B cell (primary cell): Measurements from ENCODE around the gene WDFY2. TPM values are rescaled to one million over a fixed set of nuclear protein-coding genes. Genes with fewer than 3 reads are reported as not detected.

Source experiments
- ATAC-seq: fragments of 200-7000 bp; cut with Tn5 transposase; one replicate; pipeline ENCODE4 v1.10.0; 2021; ENCODE audit warnings: low read depth, mild to moderate bottlenecking, moderate number of reproducible peaks, moderate library complexity
- CTCF ChIA-PET: fragments of 350-600 bp; sonication (Branson Sonifier 250); formaldehyde crosslinking; loops from one replicate; lab custom pipeline; 2021; ENCODE audit warnings: antibody characterized with exemption, inconsistent platforms; lab: Charles Lee
- POLR2A ChIA-PET: fragments of 350-600 bp; sonication (Branson Sonifier 250); formaldehyde crosslinking; loops from one replicate; lab custom pipeline; 2021; ENCODE audit warnings: antibody characterized with exemption; lab: Charles Lee
- DNase-seq: peaks from one replicate; pipeline ENCODE4 v3.0.0; 2013
- H2AFZ ChIP-seq: 2 replicates; pipeline ENCODE4 v1.6.1; 2012; ENCODE audit warnings: mild to moderate bottlenecking, low read depth, low read length; ENCODE audit not compliant: insufficient read depth, poor library complexity, severe bottlenecking
- H3K27ac ChIP-seq, 2 donors: 1 replicate in 1 of 2; 2 replicates in 1 of 2; pipeline ENCODE4 v1.5.1; 2012 to 2013; ENCODE audit warnings: low read length in 2 of 2, mild to moderate bottlenecking in 2 of 2, moderate library complexity in 1 of 2
- H3K27me3 ChIP-seq, 4 experiments: fragments of 200-600 bp in 1 of 4; sonication (generic) in 1 of 4; replicated peaks in 1 of 4; 1 replicate in 2 of 4; 2 replicates in 2 of 4; pipeline versions ENCODE4 v1.6.1 to v1.7.0; 2013 to 2016; ENCODE audit warnings: low read length in 3 of 4, mild to moderate bottlenecking in 2 of 4, mixed read lengths in 1 of 4, moderate library complexity in 1 of 4; ENCODE audit not compliant: insufficient read depth in 4 of 4, control insufficient read depth in 3 of 4; ENCODE audit errors: control extremely low read depth in 1 of 4
- H3K36me3 ChIP-seq, 2 experiments: replicated peaks in 1 of 2; 1 replicate in 1 of 2; 2 replicates in 1 of 2; pipeline versions ENCODE4 v1.6.1 to v1.7.1; 2013; ENCODE audit warnings: low read length in 1 of 2; ENCODE audit not compliant: insufficient read depth in 2 of 2, control insufficient read depth in 1 of 2; ENCODE audit errors: control extremely low read depth in 1 of 2, extremely low read depth in 1 of 2
- H3K4me1 ChIP-seq, 2 donors: fragments of 200-600 bp in 1 of 2; sonication (generic) in 1 of 2; 1 replicate in 1 of 2; 2 replicates in 1 of 2; pipeline versions ENCODE4 v1.5.1 to v1.6.1; 2013 to 2017; ENCODE audit warnings: low read length in 2 of 2; ENCODE audit not compliant: control insufficient read depth in 2 of 2, insufficient read depth in 2 of 2
- H3K4me2 ChIP-seq: replicated peaks from 2 replicates; pipeline ENCODE3; 2012; ENCODE audit warnings: mild to moderate bottlenecking, low read depth, low read length; ENCODE audit not compliant: poor library complexity, severe bottlenecking
- H3K4me3 ChIP-seq, 5 experiments: fragments of 200-600 bp in 1 of 5; sonication (generic) in 1 of 5; 1 replicate in 3 of 5; 2 replicates in 2 of 5; pipeline versions ENCODE4 v1.5.1 to v1.7.0; 2011 to 2016; ENCODE audit warnings: low read length in 4 of 5, mild to moderate bottlenecking in 4 of 5, low read depth in 2 of 5, control low read depth in 1 of 5, moderate library complexity in 1 of 5; ENCODE audit not compliant: insufficient read depth in 1 of 5; ENCODE audit errors: control extremely low read depth in 1 of 5, extremely low read depth in 1 of 5
- H3K79me2 ChIP-seq: fragments of 200-600 bp; sonication (generic); one replicate; pipeline ENCODE4 v1.6.0; 2016; ENCODE audit warnings: low read length; ENCODE audit not compliant: control insufficient read depth, insufficient read depth
- H3K9ac ChIP-seq: fragments of 200-600 bp; sonication (generic); 2 replicates; pipeline ENCODE4 v1.6.1; 2017; ENCODE audit warnings: mild to moderate bottlenecking, low read length, moderate library complexity
- H3K9me3 ChIP-seq, 3 donors: one replicate each; pipeline versions ENCODE4 v1.6.1 to v1.7.1; 2013; ENCODE audit warnings: low read length in 2 of 3; ENCODE audit not compliant: control insufficient read depth in 2 of 3, insufficient read depth in 1 of 3; ENCODE audit errors: control extremely low read depth in 1 of 3
- H4K20me1 ChIP-seq: 2 replicates; pipeline ENCODE4 v1.6.0; 2012; ENCODE audit warnings: mild to moderate bottlenecking, low read length; ENCODE audit not compliant: insufficient read depth, control insufficient read depth, poor library complexity, severe bottlenecking
- H3K27ac Mint-ChIP-seq: one replicate; pipeline ENCODE4 v1.8.0; 2021; ENCODE audit warnings: mixed read lengths
- H3K27me3 Mint-ChIP-seq: one replicate; pipeline ENCODE4 v1.8.0; 2021; ENCODE audit warnings: mixed read lengths
- H3K4me1 Mint-ChIP-seq: one replicate; pipeline ENCODE4 v1.8.0; 2021; ENCODE audit warnings: mixed read lengths
- H3K4me3 Mint-ChIP-seq: one replicate; pipeline ENCODE4 v1.8.0; 2021; ENCODE audit warnings: mixed read lengths
- H3K9me3 Mint-ChIP-seq: one replicate; pipeline ENCODE4 v1.8.0; 2022; ENCODE audit warnings: mixed read lengths; ENCODE audit not compliant: insufficient read depth
- CTCF ChIP-seq: fragments of 200-600 bp; IDR thresholded peaks from one replicate; pipeline ENCODE4 v1.8.0; 2022; ENCODE audit warnings: antibody characterized with exemption, mild to moderate bottlenecking
- EZH2 ChIP-seq: IDR thresholded peaks from 2 replicates; pipeline ENCODE4 v1.6.1; 2012; ENCODE audit warnings: borderline replicate concordance, low read depth, mild to moderate bottlenecking, moderate library complexity, low read length; ENCODE audit not compliant: insufficient read depth, poor library complexity, severe bottlenecking
- WGBS: methylation state at CpG from one replicate; pipeline ENCODE4 v1.1.5; 2013; ENCODE audit warnings: missing lambda C conversion rate; ENCODE audit not compliant: insufficient coverage; 5-methylcytosine and 5-hydroxymethylcytosine counted together
- intact Hi-C: fragments of 100-400 bp; cut with micrococcal nuclease; formaldehyde crosslinking; loops from one replicate; pipeline ENCODE4 v1.10.0; 2022
- polyA plus RNA-seq: library from polyadenylated mRNA; depleted of rRNA; stranded (reverse); fragments of >200 nt; gene quantifications from 2 replicates; pipeline ENCODE4 v1.2.3, GENCODE V29; 2012
- total RNA-seq, 2 donors: library from RNA; stranded (reverse); fragments of 120-200 nt in 1 of 2; gene quantifications; 1 replicate in 1 of 2; 2 replicates in 1 of 2; pipeline versions ENCODE4 v1.2.3 to v1.2.4, GENCODE V29; 2013 to 2022

Gene WDFY2
- total and polyA plus RNA-seq, 2 donors (not counting 1 experiment from before 2014, with no cell fraction given) = 12.4 to 47.7 TPM

- no peak overlapping the region for H3K4me3 ChIP-seq
- no peak overlapping the region for H2AFZ ChIP-seq
- DNase-seq (no peak), ATAC-seq (no peak)
- intact Hi-C loops = no loop called here
- no peak overlapping the region for H3K4me3 Mint-ChIP-seq
- ChIA-PET CTCF (no interaction called here), POLR2A (interaction anchor here (0.7 kb wide), 1 partner anchor 266 kb away, joined by 13 read pairs; no protein-coding TSS in a partner anchor)
- WGBS = no CpG with 5 or more reads among the region's 3 CpGs
- H3K27ac ChIP-seq = peak overlapping the region in 1 of 2 donors; percentile 21
- H3K27ac Mint-ChIP-seq = no peak overlapping the region
- H3K9me3 ChIP-seq = no peaks in the 10 kb centered on the region
- no peaks in the 10 kb centered on the region for H3K79me2 ChIP-seq
- H3K9ac ChIP-seq = no peak overlapping the region
- no peak overlapping the region for H3K4me2 ChIP-seq
- H3K9me3 Mint-ChIP-seq = no peaks in the 10 kb centered on the region
- no peaks in the 10 kb centered on the region for H3K27me3 Mint-ChIP-seq
- peaks cover 0 to 3% of the 10 kb centered on the region in 2 donors for H3K4me1 ChIP-seq
- peaks cover 11% of the 10 kb centered on the region for H3K4me1 Mint-ChIP-seq
- TF ChIP-seq CTCF = no peak
- TF ChIP-seq EZH2 = no peak
- H4K20me1 ChIP-seq = no peaks in the 10 kb centered on the region
- no peaks in the 10 kb centered on the region for H3K27me3 ChIP-seq
- H3K36me3 ChIP-seq = peaks cover 8 to 13% of the 10 kb centered on the region in 2 experiments
Measured at GRCh38 chr13:51721496-51721895, 137.2 kb downstream of the WDFY2 start.

- Histone ChIP-seq H2AFZ (no peak overlapping the region), H3K79me2 (no peaks in the 10 kb centered on the region), H4K20me1 (no peaks in the 10 kb centered on the region), H3K9ac (no peak overlapping the region), H3K4me3 (no peak overlapping the region), H3K4me2 (no peak overlapping the region), H3K27ac (no peak overlapping the region), H3K36me3 (peaks cover 13 to 20% of the 10 kb centered on the region in 2 experiments), H3K4me1 (peaks cover 0 to 3% of the 10 kb centered on the region in 2 donors), H3K9me3 (no peaks in the 10 kb centered on the region), H3K27me3 (no peaks in the 10 kb centered on the region)
- TF ChIP-seq EZH2 = no peak
- TF ChIP-seq CTCF = no peak
- Mint-ChIP-seq H3K9me3 (no peaks in the 10 kb centered on the region), H3K4me1 (peaks cover 11% of the 10 kb centered on the region), H3K27ac (no peak overlapping the region), H3K4me3 (no peak overlapping the region), H3K27me3 (no peaks in the 10 kb centered on the region)
- ATAC-seq (no peak), DNase-seq (no peak)
- CTCF ChIA-PET = no interaction called here
- intact Hi-C loops = no loop called here
- 100% methylated on average over 4 of the region's 6 CpGs for WGBS
- POLR2A ChIA-PET = no interaction called here
Measured at GRCh38 chr13:51723529-51723928, 139.3 kb downstream of the WDFY2 start.
